Uterus (tissue), 2 donors: ENCODE data around the gene AJAP1.

Source experiments
- POLR2A ChIP-seq, 2 donors: fragments of 450-650 bp; IDR thresholded peaks; one replicate each; pipeline ENCODE4 v1.6.1; 2016; ENCODE audit warnings: antibody characterized with exemption in 2 of 2, mild to moderate bottlenecking in 1 of 2, moderate library complexity in 1 of 2
- TF ChIP-seq, protein P1 (sequence below), 4 experiments: fragments of 200-600 bp in 2 of 4; fragments of 450-650 bp in 2 of 4; sonication (generic) in 2 of 4; IDR thresholded peaks; one replicate each; pipeline ENCODE4 v1.5.1; 2016 to 2019; ENCODE audit warnings: antibody characterized with exemption in 4 of 4, mild to moderate bottlenecking in 2 of 4, moderate library complexity in 1 of 4

DNA sequence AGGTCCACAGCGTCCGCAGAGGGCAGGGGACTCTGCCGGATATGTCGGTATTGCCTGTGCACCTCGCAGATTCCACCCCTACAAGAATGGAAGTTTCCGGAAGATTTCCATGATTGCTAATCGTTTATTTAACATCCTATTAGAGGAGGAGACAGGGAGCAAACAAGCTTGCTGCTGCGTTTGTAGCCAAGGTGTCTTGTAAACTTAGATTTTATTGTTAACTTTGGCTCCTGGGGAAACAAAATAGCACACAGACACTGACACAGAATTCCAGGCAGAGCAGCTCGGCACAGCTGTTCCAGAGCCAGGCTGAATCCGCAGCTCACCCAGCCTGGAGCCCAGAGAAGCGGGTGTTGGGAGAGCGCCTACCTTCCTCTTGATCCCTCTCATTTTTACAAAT lies 75.7 kb downstream of the AJAP1 start:
- TF ChIP-seq, protein P1, sequence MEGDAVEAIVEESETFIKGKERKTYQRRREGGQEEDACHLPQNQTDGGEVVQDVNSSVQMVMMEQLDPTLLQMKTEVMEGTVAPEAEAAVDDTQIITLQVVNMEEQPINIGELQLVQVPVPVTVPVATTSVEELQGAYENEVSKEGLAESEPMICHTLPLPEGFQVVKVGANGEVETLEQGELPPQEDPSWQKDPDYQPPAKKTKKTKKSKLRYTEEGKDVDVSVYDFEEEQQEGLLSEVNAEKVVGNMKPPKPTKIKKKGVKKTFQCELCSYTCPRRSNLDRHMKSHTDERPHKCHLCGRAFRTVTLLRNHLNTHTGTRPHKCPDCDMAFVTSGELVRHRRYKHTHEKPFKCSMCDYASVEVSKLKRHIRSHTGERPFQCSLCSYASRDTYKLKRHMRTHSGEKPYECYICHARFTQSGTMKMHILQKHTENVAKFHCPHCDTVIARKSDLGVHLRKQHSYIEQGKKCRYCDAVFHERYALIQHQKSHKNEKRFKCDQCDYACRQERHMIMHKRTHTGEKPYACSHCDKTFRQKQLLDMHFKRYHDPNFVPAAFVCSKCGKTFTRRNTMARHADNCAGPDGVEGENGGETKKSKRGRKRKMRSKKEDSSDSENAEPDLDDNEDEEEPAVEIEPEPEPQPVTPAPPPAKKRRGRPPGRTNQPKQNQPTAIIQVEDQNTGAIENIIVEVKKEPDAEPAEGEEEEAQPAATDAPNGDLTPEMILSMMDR (IDR thresholded peaks at IDR 0.05) = no peak
- no peak for TF ChIP-seq POLR2A (IDR thresholded peaks at IDR 0.05)
